ENCODE results near the gene CAMSAP1. TPM values are rescaled to one million over a fixed set of nuclear protein-coding genes. Genes with fewer than 3 reads are reported as not detected.

Gene CAMSAP1
- total and polyA plus RNA-seq, 2 donors from 2014 or later = 3.3 to 38.6 TPM

GRCh38 chr9:135903786-135904520, 3.4 kb downstream of the CAMSAP1 start:
- peak in 4 of 5 donors; percentile 29 to 68 (median 52) for DNase-seq
- Histone ChIP-seq H3K4me1 (ENCODE audit: control insufficient read depth in 2 of 3, insufficient read depth in 2 of 3, low read depth in 1 of 3, low read length in 3 of 3) (peaks cover 0 to 16% (median 13%) of the 10 kb centered on the region in 3 donors), H3K9ac (ENCODE audit: low read length in 3 of 3) (no peak overlapping the region), H3K27ac (ENCODE audit: low read depth in 2 of 2, low read length in 2 of 2) (no peak overlapping the region), H3K9me3 (ENCODE audit: control insufficient read depth in 2 of 3, insufficient read depth in 1 of 3, low read length in 3 of 3) (no peaks in the 10 kb centered on the region), H3K4me3 (ENCODE audit: low read length in 3 of 3) (no peak overlapping the region), H3K36me3 (ENCODE audit: control insufficient read depth in 2 of 3, insufficient read depth in 3 of 3, low read length in 3 of 3) (no peaks in the 10 kb centered on the region), H3K27me3 (ENCODE audit: control insufficient read depth, insufficient read depth, low read length) (no peaks in the 10 kb centered on the region)
- FAIRE-seq = no peak
- intact Hi-C loops (cut with DNase I) = no loop called here
- TF ChIP-seq CTCF (IDR thresholded peaks at IDR 0.05; ENCODE audit: borderline replicate concordance, extremely low read depth, insufficient read depth) = no peak

GRCh38 chr9:135903358-135903656, 4.0 kb downstream of the CAMSAP1 start:
- Histone ChIP-seq H3K9me3 (ENCODE audit: control insufficient read depth in 2 of 3, insufficient read depth in 1 of 3, low read length in 3 of 3) (no peaks in the 10 kb centered on the region), H3K27ac (ENCODE audit: low read depth in 2 of 2, low read length in 2 of 2) (no peak overlapping the region), H3K4me1 (ENCODE audit: control insufficient read depth in 2 of 3, insufficient read depth in 2 of 3, low read depth in 1 of 3, low read length in 3 of 3) (peaks cover 0 to 13% (median 10%) of the 10 kb centered on the region in 3 donors), H3K4me3 (ENCODE audit: low read length in 3 of 3) (no peak overlapping the region), H3K36me3 (ENCODE audit: control insufficient read depth in 2 of 3, insufficient read depth in 3 of 3, low read length in 3 of 3) (no peaks in the 10 kb centered on the region), H3K27me3 (ENCODE audit: control insufficient read depth, insufficient read depth, low read length) (no peaks in the 10 kb centered on the region), H3K9ac (ENCODE audit: low read length in 3 of 3) (no peak overlapping the region)
- intact Hi-C loops (cut with DNase I) = no loop called here
- DNase-seq (peak in 1 of 5 donors; percentile 22), FAIRE-seq (no peak)
- no peak for TF ChIP-seq CTCF (IDR thresholded peaks at IDR 0.05; ENCODE audit: borderline replicate concordance, extremely low read depth, insufficient read depth)

DNA sequence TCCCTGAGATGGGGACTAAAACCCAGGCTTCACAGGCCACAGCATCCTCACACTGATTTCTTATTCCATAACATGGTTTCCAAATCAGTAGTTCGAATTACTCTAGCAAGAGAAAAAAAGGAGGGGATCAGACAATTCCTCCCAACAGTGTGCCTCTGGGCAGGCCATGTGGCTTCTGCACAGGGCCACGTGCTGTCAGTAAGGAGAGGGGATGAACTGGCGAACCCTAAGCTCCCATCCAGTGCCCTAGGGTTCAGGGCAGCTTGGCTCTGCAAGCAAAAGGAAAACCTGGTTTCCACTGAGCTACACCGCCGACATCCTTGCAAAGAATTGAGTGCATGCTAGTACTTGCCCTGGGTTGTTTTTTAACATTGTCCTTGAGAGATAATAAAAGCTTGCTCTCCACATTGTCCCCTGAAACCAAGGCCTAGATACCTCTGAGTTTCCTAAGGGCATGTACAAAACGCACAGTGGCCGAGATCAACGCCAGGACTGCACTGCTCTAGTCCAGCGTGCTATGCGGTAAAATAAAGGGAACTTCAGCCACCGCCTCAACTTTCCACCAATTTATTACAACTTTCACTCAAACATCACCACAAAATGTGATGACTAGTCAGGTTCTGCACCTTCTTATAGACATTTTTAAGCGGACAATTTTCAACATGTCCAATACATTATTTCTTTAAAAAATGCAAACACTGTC, 4.5 kb downstream of the CAMSAP1 start:
- peaks cover 0 to 13% (median 8%) of the 10 kb centered on the region in 3 donors for H3K4me1 ChIP-seq (ENCODE audit: control insufficient read depth in 2 of 3, insufficient read depth in 2 of 3, low read depth in 1 of 3, low read length in 3 of 3)
- H3K27me3 ChIP-seq (ENCODE audit: control insufficient read depth, insufficient read depth, low read length) = no peaks in the 10 kb centered on the region
- H3K4me3 ChIP-seq (ENCODE audit: low read length in 3 of 3) = no peak overlapping the region
- H3K36me3 ChIP-seq (ENCODE audit: control insufficient read depth in 2 of 3, insufficient read depth in 3 of 3, low read length in 3 of 3) = no peaks in the 10 kb centered on the region
- no peaks in the 10 kb centered on the region for H3K9me3 ChIP-seq (ENCODE audit: control insufficient read depth in 2 of 3, insufficient read depth in 1 of 3, low read length in 3 of 3)
- H3K9ac ChIP-seq (ENCODE audit: low read length in 3 of 3) = no peak overlapping the region
- no peak for TF ChIP-seq CTCF (IDR thresholded peaks at IDR 0.05; ENCODE audit: borderline replicate concordance, extremely low read depth, insufficient read depth)
- intact Hi-C loops (cut with DNase I) = no loop called here
- DNase-seq (no peak), FAIRE-seq (no peak)
- H3K27ac ChIP-seq (ENCODE audit: low read depth in 2 of 2, low read length in 2 of 2) = no peak overlapping the region
